Choroid plexus epithelial cell (primary cell): ENCODE data around the gene SCGB3A2.

ENCODE experiments used
- DNase-seq: peaks from one replicate; pipeline ENCODE4 v3.0.0-alpha.2; 2010; ENCODE audit warnings: low read depth
- H3K4me3 ChIP-seq: 2 replicates; pipeline ENCODE4 v1.5.1; 2011; ENCODE audit warnings: low read depth, mild to moderate bottlenecking, control low read depth, low read length, moderate library complexity
- TF ChIP-seq, protein P1 (sequence below): conservative IDR thresholded peaks from 2 replicates; pipeline ENCODE4 v1.5.1; 2011; ENCODE audit warnings: low read depth, mild to moderate bottlenecking, control low read depth, inconsistent platforms, low read length, moderate library complexity

The SCGB3A2 gene, protein sequence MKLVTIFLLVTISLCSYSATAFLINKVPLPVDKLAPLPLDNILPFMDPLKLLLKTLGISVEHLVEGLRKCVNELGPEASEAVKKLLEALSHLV

DNA sequence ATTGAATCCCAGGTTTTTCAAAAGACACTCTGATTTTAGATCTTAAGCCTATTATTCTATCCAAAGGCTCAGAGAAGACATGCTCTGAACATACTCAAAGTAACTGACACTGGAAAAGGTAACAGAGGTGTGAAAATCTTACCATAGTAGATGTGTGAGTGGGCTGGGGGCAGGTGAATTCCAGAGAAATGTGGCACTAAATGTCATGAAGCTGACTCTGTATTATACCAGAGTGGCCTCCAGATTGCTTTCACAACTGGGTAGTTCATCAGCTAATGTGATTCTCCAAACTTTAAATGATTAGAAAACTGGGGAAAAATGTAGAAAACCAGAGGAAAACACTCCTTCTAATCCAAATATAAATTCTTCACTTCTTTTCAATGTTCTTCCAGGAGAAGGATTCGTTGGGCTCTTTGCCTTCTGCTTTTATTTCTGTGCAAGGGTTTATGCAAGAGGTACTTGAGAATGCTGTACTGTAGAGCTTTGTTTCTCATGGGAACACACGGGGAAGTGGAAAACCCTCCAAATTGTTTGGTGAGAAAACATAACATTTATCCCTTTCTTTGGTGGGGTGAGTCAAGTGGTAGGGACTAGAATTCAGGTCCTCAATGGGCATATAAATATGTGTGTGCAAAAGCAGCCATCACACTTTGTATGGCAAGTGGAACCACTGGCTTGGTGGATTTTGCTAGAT, at the start of gene SCGB3A2:
Gene SCGB3A2, plus strand, starts transcription at position 646 of the 694 bp plus-strand sequence. CDS start 93 bp downstream, outside the sequence.
- DNase-seq, result no peak
- TF ChIP-seq, protein P1, sequence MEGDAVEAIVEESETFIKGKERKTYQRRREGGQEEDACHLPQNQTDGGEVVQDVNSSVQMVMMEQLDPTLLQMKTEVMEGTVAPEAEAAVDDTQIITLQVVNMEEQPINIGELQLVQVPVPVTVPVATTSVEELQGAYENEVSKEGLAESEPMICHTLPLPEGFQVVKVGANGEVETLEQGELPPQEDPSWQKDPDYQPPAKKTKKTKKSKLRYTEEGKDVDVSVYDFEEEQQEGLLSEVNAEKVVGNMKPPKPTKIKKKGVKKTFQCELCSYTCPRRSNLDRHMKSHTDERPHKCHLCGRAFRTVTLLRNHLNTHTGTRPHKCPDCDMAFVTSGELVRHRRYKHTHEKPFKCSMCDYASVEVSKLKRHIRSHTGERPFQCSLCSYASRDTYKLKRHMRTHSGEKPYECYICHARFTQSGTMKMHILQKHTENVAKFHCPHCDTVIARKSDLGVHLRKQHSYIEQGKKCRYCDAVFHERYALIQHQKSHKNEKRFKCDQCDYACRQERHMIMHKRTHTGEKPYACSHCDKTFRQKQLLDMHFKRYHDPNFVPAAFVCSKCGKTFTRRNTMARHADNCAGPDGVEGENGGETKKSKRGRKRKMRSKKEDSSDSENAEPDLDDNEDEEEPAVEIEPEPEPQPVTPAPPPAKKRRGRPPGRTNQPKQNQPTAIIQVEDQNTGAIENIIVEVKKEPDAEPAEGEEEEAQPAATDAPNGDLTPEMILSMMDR, result no peak
- H3K4me3 ChIP-seq, result no peak within 1 kb of the TSS

DNA sequence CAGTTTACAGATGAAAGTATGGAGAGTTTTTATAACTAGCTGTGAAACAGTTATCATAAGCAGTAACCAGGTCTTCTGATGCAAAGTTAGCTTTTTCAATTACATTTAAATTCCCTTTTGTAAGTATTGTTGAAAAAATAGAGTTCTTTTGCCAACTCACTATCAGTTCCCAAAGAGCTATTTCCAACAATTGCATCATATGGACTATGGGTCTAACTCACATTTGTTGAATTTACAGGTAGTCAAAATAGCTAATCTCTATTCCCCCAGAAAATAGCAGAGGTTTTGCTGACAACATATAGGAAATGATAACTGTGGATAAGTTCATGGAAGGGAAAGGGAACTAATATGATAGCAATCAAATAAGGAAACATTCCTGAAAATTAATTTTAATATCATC, 48.5 kb upstream of the SCGB3A2 start:
- TF ChIP-seq, protein P1, result no peak
- H3K4me3 ChIP-seq, result no peak overlapping the region
- no peak for DNase-seq

DNA sequence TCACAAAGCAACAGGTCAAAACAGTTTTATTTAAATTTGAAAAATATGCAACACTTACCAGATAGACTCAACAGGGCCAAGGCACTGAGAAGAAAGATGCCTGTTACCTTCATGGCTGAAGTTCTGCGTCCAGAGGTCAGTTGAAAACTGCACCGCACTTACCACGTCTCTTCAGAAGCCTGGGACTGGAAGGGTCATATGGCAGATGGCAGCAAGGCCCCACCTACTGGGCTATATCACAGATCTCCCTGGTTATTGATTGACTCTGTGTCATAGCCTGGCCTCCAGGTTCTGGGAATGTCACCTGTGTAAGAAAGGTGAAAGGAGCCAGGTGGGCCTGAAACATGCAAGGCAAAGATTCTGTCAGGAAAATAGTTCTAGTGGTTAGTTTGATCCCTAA, 47.0 kb upstream of the SCGB3A2 start, which contains the start of gene SPINK1:
Gene SPINK1, minus strand, starts transcription at position 207 of the 400 bp plus-strand sequence. Its CDS starts 94 bp downstream, at position 113.
- TF ChIP-seq, protein P1, result no peak
- no peak for DNase-seq
- H3K4me3 ChIP-seq, result no peak within 1 kb of the TSS

DNA sequence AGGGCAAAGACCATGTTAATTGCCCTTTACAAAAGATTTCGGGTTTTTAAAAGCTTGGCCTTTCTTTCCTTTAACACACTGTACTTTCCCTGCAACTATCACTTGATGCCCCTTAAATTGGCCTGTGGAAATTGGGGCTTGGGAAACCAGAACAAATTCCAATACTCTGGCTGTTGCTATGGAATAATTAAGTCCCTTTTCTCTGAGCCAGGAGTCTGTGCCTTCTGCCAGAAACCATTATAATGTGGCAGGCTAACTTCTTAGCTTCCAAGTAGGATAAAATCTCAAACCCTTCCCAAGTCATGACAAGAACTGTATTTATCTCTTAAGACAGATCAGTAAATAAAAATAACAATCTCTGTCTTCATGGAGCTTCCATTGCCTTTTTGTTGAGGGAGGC, 46.0 kb upstream of the SCGB3A2 start:
- no peak overlapping the region for H3K4me3 ChIP-seq
- DNase-seq, result no peak
- TF ChIP-seq, protein P1, result no peak

DNA sequence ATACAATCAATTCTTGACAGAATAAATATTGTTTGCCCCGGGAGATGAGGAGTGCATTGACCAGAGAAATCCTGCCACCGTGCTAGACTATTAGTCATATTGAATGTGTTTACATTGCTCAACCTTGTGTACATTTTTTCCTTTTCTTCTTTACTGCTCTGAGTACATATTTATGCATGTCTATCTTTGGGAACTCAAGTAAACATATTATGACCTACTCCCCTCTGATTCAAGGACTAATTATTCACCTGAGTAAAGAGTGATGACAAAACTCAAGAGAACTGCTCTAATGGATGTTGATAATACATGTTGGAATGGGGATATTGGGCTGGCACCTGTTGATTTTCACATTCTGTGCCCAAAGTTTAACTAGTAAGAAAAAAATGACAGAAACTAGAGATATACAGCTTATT, 43.1 kb upstream of the SCGB3A2 start:
- H3K4me3 ChIP-seq, result no peak overlapping the region
- peak; percentile 18 for DNase-seq
- TF ChIP-seq, protein P1, result no peak

DNA sequence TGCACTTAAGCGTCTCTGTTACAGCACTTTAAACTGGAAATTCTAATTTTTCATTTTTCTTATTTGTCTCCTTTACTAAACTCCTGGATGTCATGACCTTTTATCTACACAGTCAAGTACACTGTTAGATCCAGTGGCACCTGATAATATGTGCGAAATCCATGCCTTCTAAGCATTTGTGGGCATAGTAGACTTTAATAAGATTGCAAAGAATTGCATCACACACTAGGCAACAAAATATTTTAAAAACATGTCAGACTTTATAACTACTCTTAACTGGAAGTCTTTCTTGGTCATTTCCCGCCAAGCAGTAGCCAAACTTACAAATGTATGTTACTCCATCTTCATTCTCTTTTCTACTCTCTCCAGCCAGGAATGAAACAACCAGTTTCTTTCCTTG, 42.1 kb upstream of the SCGB3A2 start:
- DNase-seq, result no peak
- TF ChIP-seq, protein P1, result no peak

DNA sequence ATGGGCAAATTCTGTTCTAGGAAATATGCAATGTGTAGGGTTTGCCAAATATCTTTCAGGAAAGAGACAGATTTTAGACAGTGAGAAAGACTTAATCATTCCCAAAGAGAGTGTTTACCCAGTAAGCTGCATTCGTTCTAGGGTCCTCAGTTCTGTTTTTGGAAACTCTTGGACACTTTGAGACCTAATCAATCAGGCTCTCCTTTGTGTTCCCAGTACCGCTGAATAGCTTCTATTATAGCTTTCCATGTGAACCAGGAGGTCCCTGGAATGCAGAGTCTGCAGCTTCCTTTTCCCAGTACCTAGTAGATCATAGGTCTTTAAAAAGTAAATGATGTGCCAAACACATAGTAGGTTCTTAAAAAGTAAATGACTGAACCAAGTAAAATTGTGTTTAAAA, 35.6 kb upstream of the SCGB3A2 start:
- TF ChIP-seq, protein P1, result no peak
- no peak overlapping the region for H3K4me3 ChIP-seq
- DNase-seq, result no peak

More for the DNA sequence above, 42.1 kb upstream of the SCGB3A2 start:
- H3K4me3 ChIP-seq, result no peak overlapping the region
